HEK293 (cell line): Measurements from ENCODE around the gene TAPBPL.
A peak's percentile ranks its signal among the peaks of the same experiment; 100 is the strongest.

Source experiments
- CTCF ChIA-PET: fragments of 350-600 bp; formaldehyde crosslinking; extraction: SDS; loops from one replicate; lab custom pipeline; 2021; ENCODE audit warnings: antibody characterized with exemption; lab: Yijun Ruan, JAX
- POLR2A ChIA-PET: fragments of 300-600 bp; formaldehyde crosslinking; extraction: SDS; loops from one replicate; lab custom pipeline; 2020; ENCODE audit warnings: antibody characterized with exemption, inconsistent platforms; lab: Yijun Ruan, JAX
- H3K27ac ChIP-seq: fragments of 200-500 bp; sonication (Bioruptor generic); 2 replicates; pipeline ENCODE4 v1.5.1; 2014; ENCODE audit warnings: low read depth, low read length, control low read depth, inconsistent platforms; ENCODE audit errors: extremely low read depth
- H3K36me3 ChIP-seq, 2 experiments: fragments of 200-500 bp in 1 of 2; sonication (Bioruptor generic) in 1 of 2; 1 replicate in 1 of 2; 2 replicates in 1 of 2; pipeline ENCODE4 v1.5.1; 2014 to 2017; ENCODE audit warnings: inconsistent platforms in 2 of 2, low read length in 2 of 2; ENCODE audit not compliant: control insufficient read depth in 2 of 2, insufficient read depth in 1 of 2
- H3K4me1 ChIP-seq: fragments of 200-500 bp; sonication (Bioruptor generic); 2 replicates; pipeline ENCODE4 v1.5.1; 2014; ENCODE audit warnings: mild to moderate bottlenecking, low read length, inconsistent platforms; ENCODE audit not compliant: control insufficient read depth, insufficient read depth
- H3K4me3 ChIP-seq: 2 replicates; pipeline ENCODE4 v1.5.1; 2011; ENCODE audit warnings: low read depth, mild to moderate bottlenecking, control low read depth, low read length, moderate library complexity
- H3K9me3 ChIP-seq: fragments of 200-500 bp; sonication (Bioruptor generic); 2 replicates; pipeline ENCODE4 v1.5.1; 2014; ENCODE audit warnings: low read depth, low read length, inconsistent platforms; ENCODE audit not compliant: control insufficient read depth, insufficient read depth
- BCL11A ChIP-seq: fragments of 450-650 bp; formaldehyde crosslinking; IDR thresholded peaks from 2 replicates; pipeline ENCODE4 v1.5.1; 2016; ENCODE audit warnings: low read depth, missing biosample characterization, missing genetic modification characterization
- GFI1B ChIP-seq: fragments of 450-650 bp; formaldehyde crosslinking; IDR thresholded peaks from 2 replicates; pipeline ENCODE4 v1.5.1; 2016; ENCODE audit warnings: missing biosample characterization, missing genetic modification characterization
- KLF10 ChIP-seq: fragments of 450-650 bp; IDR thresholded peaks from 2 replicates; pipeline ENCODE4 v1.5.1; 2018; ENCODE audit warnings: missing biosample characterization, mild to moderate bottlenecking, missing genetic modification characterization
- SETDB1 ChIP-seq: IDR thresholded peaks from one replicate; pipeline ENCODE4 v1.6.1; 2017; ENCODE audit warnings: mild to moderate bottlenecking, low read length, moderate library complexity, mixed read lengths; ENCODE audit not compliant: insufficient read length
- SP2 ChIP-seq: fragments of 450-650 bp; formaldehyde crosslinking; IDR thresholded peaks from 2 replicates; pipeline ENCODE4 v1.5.1; 2016; ENCODE audit warnings: missing biosample characterization, missing genetic modification characterization
- ZBTB21 ChIP-seq: fragments of 450-650 bp; formaldehyde crosslinking; IDR thresholded peaks from 2 replicates; pipeline ENCODE4 v1.5.1; 2017; ENCODE audit warnings: missing biosample characterization, missing genetic modification characterization
- ZEB2 ChIP-seq: fragments of 450-650 bp; formaldehyde crosslinking; IDR thresholded peaks from 2 replicates; pipeline ENCODE4 v1.5.1; 2016; ENCODE audit warnings: missing biosample characterization, missing genetic modification characterization
- ZNF2 ChIP-seq: fragments of 450-650 bp; formaldehyde crosslinking; IDR thresholded peaks from 2 replicates; pipeline ENCODE4 v1.5.1; 2016; ENCODE audit warnings: missing biosample characterization, missing genetic modification characterization
- ZNF239 ChIP-seq: fragments of 450-650 bp; formaldehyde crosslinking; IDR thresholded peaks from 2 replicates; pipeline ENCODE4 v1.5.1; 2016; ENCODE audit warnings: missing biosample characterization, missing genetic modification characterization
- ZNF24 ChIP-seq: fragments of 450-650 bp; formaldehyde crosslinking; IDR thresholded peaks from 2 replicates; pipeline ENCODE4 v1.5.1; 2016; ENCODE audit warnings: missing biosample characterization, missing genetic modification characterization
- ZNF266 ChIP-seq: fragments of 450-650 bp; formaldehyde crosslinking; IDR thresholded peaks from 2 replicates; pipeline ENCODE4 v1.5.1; 2016; ENCODE audit warnings: missing biosample characterization, missing genetic modification characterization, low read depth
- ZNF311 ChIP-seq: fragments of 450-650 bp; formaldehyde crosslinking; IDR thresholded peaks from 2 replicates; pipeline ENCODE4 v1.5.1; 2017; ENCODE audit warnings: missing biosample characterization, missing genetic modification characterization, borderline replicate concordance
- ZNF324 ChIP-seq: fragments of 450-650 bp; formaldehyde crosslinking; IDR thresholded peaks from 2 replicates; pipeline ENCODE4 v1.5.1; 2016; ENCODE audit warnings: missing biosample characterization, missing genetic modification characterization
- ZNF335 ChIP-seq: fragments of 450-650 bp; formaldehyde crosslinking; conservative IDR thresholded peaks from 2 replicates; pipeline ENCODE4 v1.5.1; 2016; ENCODE audit warnings: missing biosample characterization, missing genetic modification characterization
- ZNF398 ChIP-seq: fragments of 450-650 bp; formaldehyde crosslinking; IDR thresholded peaks from 2 replicates; pipeline ENCODE4 v1.5.1; 2017; ENCODE audit warnings: missing biosample characterization, missing genetic modification characterization
- ZNF501 ChIP-seq: fragments of 450-650 bp; formaldehyde crosslinking; IDR thresholded peaks from 2 replicates; pipeline ENCODE4 v1.5.1; 2016; ENCODE audit warnings: missing biosample characterization, missing genetic modification characterization
- ZNF530 ChIP-seq: fragments of 450-650 bp; formaldehyde crosslinking; IDR thresholded peaks from 2 replicates; pipeline ENCODE4 v1.5.1; 2016; ENCODE audit warnings: low read depth, missing biosample characterization, missing genetic modification characterization
- ZNF560 ChIP-seq: fragments of 450-650 bp; formaldehyde crosslinking; IDR thresholded peaks from 2 replicates; pipeline ENCODE4 v1.5.1; 2017; ENCODE audit warnings: missing biosample characterization, missing genetic modification characterization, borderline replicate concordance
- ZNF580 ChIP-seq: fragments of 450-650 bp; formaldehyde crosslinking; IDR thresholded peaks from 2 replicates; pipeline ENCODE4 v1.5.1; 2016; ENCODE audit warnings: missing biosample characterization, missing genetic modification characterization
- ZNF623 ChIP-seq: fragments of 450-650 bp; formaldehyde crosslinking; IDR thresholded peaks from 2 replicates; pipeline ENCODE4 v1.5.1; 2016; ENCODE audit warnings: missing biosample characterization, missing genetic modification characterization
- ZXDB ChIP-seq: fragments of 450-650 bp; formaldehyde crosslinking; IDR thresholded peaks from 2 replicates; pipeline ENCODE4 v1.5.1; 2016; ENCODE audit warnings: missing biosample characterization, missing genetic modification characterization
- TF ChIP-seq, protein P1 (sequence below): fragments of 450-650 bp; formaldehyde crosslinking; IDR thresholded peaks from 2 replicates; pipeline ENCODE4 v1.5.1; 2016; ENCODE audit warnings: missing biosample characterization, missing genetic modification characterization
- TF ChIP-seq, protein P2 (sequence below): fragments of 450-650 bp; formaldehyde crosslinking; optimal IDR thresholded peaks from 2 replicates; pipeline ENCODE3; 2016; ENCODE audit warnings: missing biosample characterization, mild to moderate bottlenecking, missing genetic modification characterization
- TF ChIP-seq, protein P3 (sequence below): sonication (generic); formaldehyde crosslinking; IDR thresholded peaks from 2 replicates; pipeline ENCODE4 v1.8.1; 2022; ENCODE audit warnings: mild to moderate bottlenecking, moderate library complexity, missing genetic modification reagents
- TF ChIP-seq, protein P4 (sequence below): fragments of 450-650 bp; formaldehyde crosslinking; IDR thresholded peaks from 2 replicates; pipeline ENCODE4 v1.5.1; 2016; ENCODE audit warnings: missing biosample characterization, missing genetic modification characterization
- TF ChIP-seq, protein P5 (sequence below): fragments of 450-650 bp; formaldehyde crosslinking; IDR thresholded peaks from 2 replicates; pipeline ENCODE4 v1.5.1; 2016; ENCODE audit warnings: missing biosample characterization, missing genetic modification characterization

TAPBPL gene

GRCh38 chr12:6493497-6494257 lies 41.8 kb downstream of the TAPBPL start, which contains the start of gene NCAPD2 (continued):
- peak; percentile 83 for TF ChIP-seq SP2 (tag by site-specific recombination)
- TF ChIP-seq, protein P1, sequence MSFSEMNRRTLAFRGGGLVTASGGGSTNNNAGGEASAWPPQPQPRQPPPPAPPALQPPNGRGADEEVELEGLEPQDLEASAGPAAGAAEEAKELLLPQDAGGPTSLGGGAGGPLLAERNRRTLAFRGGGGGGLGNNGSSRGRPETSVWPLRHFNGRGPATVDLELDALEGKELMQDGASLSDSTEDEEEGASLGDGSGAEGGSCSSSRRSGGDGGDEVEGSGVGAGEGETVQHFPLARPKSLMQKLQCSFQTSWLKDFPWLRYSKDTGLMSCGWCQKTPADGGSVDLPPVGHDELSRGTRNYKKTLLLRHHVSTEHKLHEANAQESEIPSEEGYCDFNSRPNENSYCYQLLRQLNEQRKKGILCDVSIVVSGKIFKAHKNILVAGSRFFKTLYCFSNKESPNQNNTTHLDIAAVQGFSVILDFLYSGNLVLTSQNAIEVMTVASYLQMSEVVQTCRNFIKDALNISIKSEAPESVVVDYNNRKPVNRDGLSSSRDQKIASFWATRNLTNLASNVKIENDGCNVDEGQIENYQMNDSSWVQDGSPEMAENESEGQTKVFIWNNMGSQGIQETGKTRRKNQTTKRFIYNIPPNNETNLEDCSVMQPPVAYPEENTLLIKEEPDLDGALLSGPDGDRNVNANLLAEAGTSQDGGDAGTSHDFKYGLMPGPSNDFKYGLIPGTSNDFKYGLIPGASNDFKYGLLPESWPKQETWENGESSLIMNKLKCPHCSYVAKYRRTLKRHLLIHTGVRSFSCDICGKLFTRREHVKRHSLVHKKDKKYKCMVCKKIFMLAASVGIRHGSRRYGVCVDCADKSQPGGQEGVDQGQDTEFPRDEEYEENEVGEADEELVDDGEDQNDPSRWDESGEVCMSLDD, result peak; percentile 84
- TF ChIP-seq ZNF530 (tag by site-specific recombination), result no peak
- no peak for TF ChIP-seq SETDB1
- peak; percentile 45; the same call in 1 of the 2 replicates for TF ChIP-seq ZNF580
- TF ChIP-seq BCL11A (tag by site-specific recombination), result peak; percentile 97
- peak; percentile 82 for TF ChIP-seq KLF10 (tag by site-specific recombination)
- no peak for TF ChIP-seq ZNF311 (tag by site-specific recombination)
- TF ChIP-seq, protein P2, sequence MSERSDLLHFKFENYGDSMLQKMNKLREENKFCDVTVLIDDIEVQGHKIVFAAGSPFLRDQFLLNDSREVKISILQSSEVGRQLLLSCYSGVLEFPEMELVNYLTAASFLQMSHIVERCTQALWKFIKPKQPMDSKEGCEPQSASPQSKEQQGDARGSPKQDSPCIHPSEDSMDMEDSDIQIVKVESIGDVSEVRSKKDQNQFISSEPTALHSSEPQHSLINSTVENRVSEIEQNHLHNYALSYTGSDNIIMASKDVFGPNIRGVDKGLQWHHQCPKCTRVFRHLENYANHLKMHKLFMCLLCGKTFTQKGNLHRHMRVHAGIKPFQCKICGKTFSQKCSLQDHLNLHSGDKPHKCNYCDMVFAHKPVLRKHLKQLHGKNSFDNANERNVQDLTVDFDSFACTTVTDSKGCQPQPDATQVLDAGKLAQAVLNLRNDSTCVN (tag by site-specific recombination), result peak; percentile 33
- TF ChIP-seq ZNF560 (tag by site-specific recombination), result no peak
- peak; percentile 42 for TF ChIP-seq ZBTB21 (tag by site-specific recombination)
- peak; percentile 11; the same call in 1 of the 2 replicates for TF ChIP-seq ZNF623
- TF ChIP-seq ZNF398 (tag by site-specific recombination), result peak; percentile 35; the same call in 1 of the 2 replicates
- TF ChIP-seq ZNF239 (tag by site-specific recombination), result peak; percentile 31; the same call in 1 of the 2 replicates

GRCh38 chr12:6494258-6494743 lies 42.5 kb downstream of the TAPBPL start:
- POLR2A ChIA-PET, result interaction anchor here (0.5 to 3.2 kb wide), 5 partner anchors 12 to 195 kb away, joined by 3 to 26 read pairs (median 7); partner anchors contain the start of genes GAPDH, VAMP1 and ZNF384
- Histone ChIP-seq H3K36me3 (peaks cover 49 to 60% of the 10 kb centered on the region in 2 experiments), H3K4me1 (peaks cover 7% of the 10 kb centered on the region; the same call in 1 of the 2 replicates), H3K27ac (peak overlapping the region; percentile 72), H3K9me3 (no peaks in the 10 kb centered on the region), H3K4me3 (peak overlapping the region; percentile 93)
- CTCF ChIA-PET, result interaction anchor here (1.0 to 2.3 kb wide), 2 partner anchors 43 to 71 kb away, joined by 5 to 10 read pairs; no protein-coding TSS in a partner anchor
- no peak for TF ChIP-seq ZNF266 (tag by site-specific recombination)
- no peak; the same call in 1 of the 2 replicates for TF ChIP-seq ZNF24
- peak; percentile 56; the same call in 1 of the 2 replicates for TF ChIP-seq ZNF324 (tag by site-specific recombination)
- TF ChIP-seq, protein P3, sequence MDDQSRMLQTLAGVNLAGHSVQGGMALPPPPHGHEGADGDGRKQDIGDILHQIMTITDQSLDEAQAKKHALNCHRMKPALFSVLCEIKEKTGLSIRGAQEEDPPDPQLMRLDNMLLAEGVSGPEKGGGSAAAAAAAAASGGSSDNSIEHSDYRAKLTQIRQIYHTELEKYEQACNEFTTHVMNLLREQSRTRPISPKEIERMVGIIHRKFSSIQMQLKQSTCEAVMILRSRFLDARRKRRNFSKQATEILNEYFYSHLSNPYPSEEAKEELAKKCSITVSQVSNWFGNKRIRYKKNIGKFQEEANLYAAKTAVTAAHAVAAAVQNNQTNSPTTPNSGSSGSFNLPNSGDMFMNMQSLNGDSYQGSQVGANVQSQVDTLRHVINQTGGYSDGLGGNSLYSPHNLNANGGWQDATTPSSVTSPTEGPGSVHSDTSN, result no peak
- peak; percentile 7; the same call in 1 of the 2 replicates for TF ChIP-seq ZNF501 (tag by site-specific recombination)
- TF ChIP-seq ZXDB (tag by site-specific recombination), result no peak
- no peak for TF ChIP-seq ZNF335 (tag by site-specific recombination)
- TF ChIP-seq, protein P4, sequence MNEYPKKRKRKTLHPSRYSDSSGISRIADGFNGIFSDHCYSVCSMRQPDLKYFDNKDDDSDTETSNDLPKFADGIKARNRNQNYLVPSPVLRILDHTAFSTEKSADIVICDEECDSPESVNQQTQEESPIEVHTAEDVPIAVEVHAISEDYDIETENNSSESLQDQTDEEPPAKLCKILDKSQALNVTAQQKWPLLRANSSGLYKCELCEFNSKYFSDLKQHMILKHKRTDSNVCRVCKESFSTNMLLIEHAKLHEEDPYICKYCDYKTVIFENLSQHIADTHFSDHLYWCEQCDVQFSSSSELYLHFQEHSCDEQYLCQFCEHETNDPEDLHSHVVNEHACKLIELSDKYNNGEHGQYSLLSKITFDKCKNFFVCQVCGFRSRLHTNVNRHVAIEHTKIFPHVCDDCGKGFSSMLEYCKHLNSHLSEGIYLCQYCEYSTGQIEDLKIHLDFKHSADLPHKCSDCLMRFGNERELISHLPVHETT, result 0 out of 2 replicates have a peak, but pooled peaks have one; percentile 31
- 0 out of 2 replicates have a peak, but pooled peaks have one; percentile 6 for TF ChIP-seq ZNF2
- TF ChIP-seq ZEB2 (tag by site-specific recombination), result no peak; the same call in 1 of the 2 replicates
- TF ChIP-seq, protein P5, sequence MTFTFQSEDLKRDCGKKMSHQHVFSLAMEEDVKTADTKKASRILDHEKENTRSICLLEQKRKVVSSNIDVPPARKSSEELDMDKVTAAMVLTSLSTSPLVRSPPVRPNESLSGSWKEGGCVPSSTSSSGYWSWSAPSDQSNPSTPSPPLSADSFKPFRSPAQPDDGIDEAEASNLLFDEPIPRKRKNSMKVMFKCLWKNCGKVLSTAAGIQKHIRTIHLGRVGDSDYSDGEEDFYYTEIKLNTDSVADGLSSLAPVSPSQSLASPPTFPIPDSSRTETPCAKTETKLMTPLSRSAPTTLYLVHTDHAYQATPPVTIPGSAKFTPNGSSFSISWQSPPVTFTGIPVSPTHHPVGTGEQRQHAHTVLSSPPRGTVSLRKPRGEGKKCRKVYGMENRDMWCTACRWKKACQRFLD, result no peak
- 0 out of 2 replicates have a peak, but pooled peaks have one; percentile 26 for TF ChIP-seq GFI1B
